Astrocyte of the cerebellum (primary cell): ENCODE measurements around the gene GJC2.

ENCODE experiments used
- DNase-seq: peaks from one replicate; pipeline ENCODE4 v3.0.0-alpha.2; 2011; ENCODE audit warnings: low read depth
- H3K4me3 ChIP-seq: 2 replicates; pipeline ENCODE4 v1.5.1; 2011; ENCODE audit warnings: mild to moderate bottlenecking, low read depth, low read length, moderate library complexity
- CTCF ChIP-seq: IDR thresholded peaks from 2 replicates; pipeline ENCODE4 v1.5.1; 2012; ENCODE audit warnings: low read length, low read depth, moderate library complexity, mild to moderate bottlenecking; ENCODE audit errors: missing control alignments
- in situ Hi-C: cut with HindIII; loops from 2 replicates; pipeline ENCODE4 v1.10.0; 2017; ENCODE audit warnings: low sequenced_read_pairs

GJC2 gene

DNA sequence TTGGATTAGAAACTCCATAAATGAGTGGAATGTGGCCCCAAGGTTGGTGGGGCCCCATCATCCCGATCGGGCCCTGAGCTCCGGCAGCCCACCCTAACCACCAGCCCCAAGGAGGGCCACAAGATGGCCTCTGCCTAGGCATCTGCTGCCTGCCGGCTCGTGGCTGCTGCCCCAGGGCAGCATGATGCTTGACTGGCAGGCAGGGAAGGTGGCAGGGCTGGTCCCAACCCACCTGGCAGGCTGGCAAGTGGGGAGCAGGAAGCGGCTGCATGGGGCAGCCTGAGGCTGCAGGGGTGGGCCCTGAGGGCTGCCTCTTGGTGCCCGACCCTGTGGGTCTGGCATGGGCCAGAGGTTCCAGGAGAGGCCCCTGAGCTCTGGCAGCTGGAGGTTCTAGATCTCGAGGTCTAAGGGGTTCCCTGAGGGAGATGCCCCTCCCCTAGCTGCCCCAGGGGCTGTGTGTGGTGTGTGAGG lies 760 bp upstream of the GJC2 start:
- in situ Hi-C loops: no loop called here
- DNase-seq: no peak
- TF ChIP-seq CTCF: no peak
- no peak overlapping the region for H3K4me3 ChIP-seq

DNA sequence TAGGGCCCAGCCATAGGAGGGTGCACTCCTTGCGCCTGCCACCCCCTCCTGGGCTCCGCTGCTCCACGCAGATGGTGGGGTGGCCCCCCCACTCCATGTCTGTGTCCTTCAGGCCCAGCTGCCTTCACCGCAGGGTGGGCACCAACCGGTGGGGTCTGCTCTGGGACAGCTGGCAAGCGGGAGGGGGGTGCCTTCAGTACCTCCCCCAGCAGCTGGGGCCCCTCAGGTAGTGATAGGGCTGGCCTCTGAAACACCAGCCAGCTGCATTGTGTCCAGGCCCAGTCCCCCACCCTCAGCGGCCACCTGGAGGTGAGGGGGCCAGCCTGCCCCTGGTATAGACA lies 360 bp downstream of the GJC2 start:
- no peak overlapping the region for H3K4me3 ChIP-seq
- DNase-seq: no peak
- TF ChIP-seq CTCF: no peak
- in situ Hi-C loops: no loop called here

- peak; percentile 26 for DNase-seq
- in situ Hi-C loops: no loop called here
- no peak for TF ChIP-seq CTCF
- H3K4me3 ChIP-seq: no peak overlapping the region
Measured at GRCh38 chr1:228150461-228151179, 890 bp downstream of the GJC2 start.

GRCh38 chr1:228151180-228151925 lies 1.6 kb downstream of the GJC2 start:
- in situ Hi-C loops: no loop called here
- no peak for DNase-seq
- TF ChIP-seq CTCF: no peak
- no peak overlapping the region for H3K4me3 ChIP-seq

- in situ Hi-C loops: no loop called here
- H3K4me3 ChIP-seq: no peak overlapping the region
- TF ChIP-seq CTCF: no peak
- no peak for DNase-seq
Measured at GRCh38 chr1:228152097-228152917, 2.6 kb downstream of the GJC2 start.

DNA sequence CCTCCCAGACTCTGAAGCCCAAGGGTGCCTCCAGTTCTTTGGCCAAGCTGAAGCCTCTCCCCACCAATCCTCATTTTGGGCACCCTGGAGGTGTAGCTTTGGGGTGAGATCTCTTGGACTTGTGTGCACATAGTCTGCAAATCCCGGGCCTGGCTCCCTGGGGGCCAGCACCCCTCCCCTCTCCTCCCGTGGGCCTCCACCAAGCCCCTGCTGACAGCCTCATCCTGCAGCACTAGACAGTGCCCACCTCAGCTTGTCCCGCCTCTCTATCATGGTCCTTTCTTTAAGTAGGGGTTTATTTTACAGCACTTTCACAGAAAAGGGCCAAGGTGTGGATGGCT lies 3.2 kb downstream of the GJC2 start:
- DNase-seq: no peak
- no peak for TF ChIP-seq CTCF
- H3K4me3 ChIP-seq: no peak overlapping the region

More for the DNA sequence above, 3.2 kb downstream of the GJC2 start:
- in situ Hi-C loops: no loop called here
